Suppressor macrophage treated with lipopolysaccharide for 4 hours (primary cell): ENCODE data around the gene ZNG1F.
"Not testable (repeated sequence)": the region's sequence is repeated elsewhere in the genome, so short reads cannot be mapped to it uniquely, and the experiment has no call there.

Experiments
- DNase-seq: peaks from one replicate; pipeline ENCODE4 v3.0.0-alpha.2; 2020

Gene ZNG1F

DNA sequence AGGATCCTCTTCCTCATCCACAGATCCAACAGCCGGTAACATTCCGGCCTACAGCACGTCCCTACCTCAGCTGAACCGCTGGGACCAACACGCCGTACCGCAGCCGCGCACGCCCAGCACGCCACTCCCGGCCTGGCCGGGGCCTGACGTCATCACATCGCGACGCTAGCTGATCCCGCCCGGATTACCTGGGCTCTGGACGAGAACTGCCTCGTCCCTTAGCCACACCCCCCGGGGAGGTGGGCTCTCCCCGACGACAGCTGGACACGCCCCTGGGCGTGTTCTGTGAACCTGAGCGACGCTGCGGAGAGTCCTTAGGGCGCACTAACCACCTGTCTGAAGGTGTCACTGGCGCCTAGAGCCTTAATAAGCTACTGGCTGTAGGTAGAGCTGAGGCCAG, at the start of gene ZNG1F:
Gene ZNG1F, minus strand, starts transcription at position 101 of the 400 bp plus-strand sequence. Its CDS starts 59 bp downstream, at position 42.
- DNase-seq: not testable (repeated sequence)

GRCh38 chr9:41237110-41237749, 48.1 kb upstream of the ZNG1F start:
- DNase-seq: not testable (repeated sequence)

- not testable (repeated sequence) for DNase-seq
Measured at GRCh38 chr9:41236486-41237109, 47.5 kb upstream of the ZNG1F start.

DNA sequence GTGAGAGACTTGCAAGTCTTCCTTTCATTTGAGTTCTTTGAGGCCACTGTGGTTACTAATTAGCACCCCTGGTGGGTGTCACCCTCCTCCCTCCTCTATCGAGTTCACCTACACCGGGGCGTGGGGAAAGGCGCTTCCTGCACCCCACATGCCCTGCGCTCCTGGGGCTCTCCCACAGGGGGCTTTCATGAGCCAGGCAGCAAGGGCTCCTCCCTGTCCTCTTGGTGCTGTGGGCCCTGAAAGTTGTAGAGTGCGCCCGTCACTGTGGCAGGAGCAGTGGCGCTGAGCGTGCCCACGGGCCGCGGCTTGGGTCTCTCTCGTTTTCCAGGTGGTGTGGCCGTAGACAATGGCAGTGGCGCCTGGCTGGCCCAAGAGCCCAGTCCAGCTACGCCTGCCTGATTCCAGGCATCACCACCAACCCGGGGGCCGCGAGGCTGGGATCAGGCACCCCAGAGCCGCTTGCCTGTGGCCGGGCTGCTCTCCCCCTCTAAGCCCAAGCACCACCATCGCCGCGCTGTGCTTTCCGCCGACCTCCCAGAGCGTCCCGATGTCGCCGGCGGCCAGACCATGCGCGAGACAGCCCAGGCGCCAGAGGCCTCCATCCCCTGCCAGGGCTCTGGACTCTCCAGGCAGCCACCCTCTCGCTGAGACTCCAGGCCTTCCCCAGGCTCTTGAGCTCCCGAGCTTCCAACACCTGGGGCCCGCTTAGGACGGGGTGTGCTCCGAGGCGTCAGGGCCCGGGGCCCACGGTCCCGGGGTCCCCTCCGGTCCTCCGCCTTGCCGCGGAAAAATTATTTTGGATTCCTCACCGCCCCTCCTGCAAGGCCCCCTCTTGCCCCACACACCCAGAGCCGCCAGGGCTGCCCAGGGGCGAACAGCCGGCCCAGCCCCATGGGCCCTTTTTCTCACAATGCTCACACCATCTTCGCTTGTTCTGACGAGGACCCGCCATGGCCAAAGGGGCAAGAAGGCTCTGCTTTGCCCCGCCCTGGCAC, 46.0 kb upstream of the ZNG1F start:
- DNase-seq: not testable (repeated sequence)

GRCh38 chr9:41234221-41234620, 45.1 kb upstream of the ZNG1F start:
- not testable (repeated sequence) for DNase-seq

GRCh38 chr9:41232326-41232725, 43.2 kb upstream of the ZNG1F start:
- not testable (repeated sequence) for DNase-seq

DNA sequence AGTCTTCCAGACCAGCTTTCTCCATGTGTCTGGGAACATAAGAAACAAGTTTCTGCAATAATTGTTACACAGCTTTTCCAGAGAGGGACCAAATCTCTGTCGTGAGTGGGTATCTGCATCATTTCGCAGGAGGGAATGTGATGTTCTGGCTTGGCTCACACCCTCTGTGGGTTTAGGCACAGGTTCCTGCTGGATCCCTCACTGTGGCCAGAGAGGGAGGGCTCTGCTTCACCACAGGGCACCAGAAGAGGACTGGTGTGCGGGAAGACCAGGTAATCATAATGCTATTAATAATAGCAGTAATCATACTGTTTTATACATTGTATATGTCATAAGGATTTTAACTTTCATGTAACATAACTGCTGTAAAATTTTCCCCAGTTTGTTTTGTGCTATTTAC, 41.3 kb upstream of the ZNG1F start:
- DNase-seq: not testable (repeated sequence)

DNA sequence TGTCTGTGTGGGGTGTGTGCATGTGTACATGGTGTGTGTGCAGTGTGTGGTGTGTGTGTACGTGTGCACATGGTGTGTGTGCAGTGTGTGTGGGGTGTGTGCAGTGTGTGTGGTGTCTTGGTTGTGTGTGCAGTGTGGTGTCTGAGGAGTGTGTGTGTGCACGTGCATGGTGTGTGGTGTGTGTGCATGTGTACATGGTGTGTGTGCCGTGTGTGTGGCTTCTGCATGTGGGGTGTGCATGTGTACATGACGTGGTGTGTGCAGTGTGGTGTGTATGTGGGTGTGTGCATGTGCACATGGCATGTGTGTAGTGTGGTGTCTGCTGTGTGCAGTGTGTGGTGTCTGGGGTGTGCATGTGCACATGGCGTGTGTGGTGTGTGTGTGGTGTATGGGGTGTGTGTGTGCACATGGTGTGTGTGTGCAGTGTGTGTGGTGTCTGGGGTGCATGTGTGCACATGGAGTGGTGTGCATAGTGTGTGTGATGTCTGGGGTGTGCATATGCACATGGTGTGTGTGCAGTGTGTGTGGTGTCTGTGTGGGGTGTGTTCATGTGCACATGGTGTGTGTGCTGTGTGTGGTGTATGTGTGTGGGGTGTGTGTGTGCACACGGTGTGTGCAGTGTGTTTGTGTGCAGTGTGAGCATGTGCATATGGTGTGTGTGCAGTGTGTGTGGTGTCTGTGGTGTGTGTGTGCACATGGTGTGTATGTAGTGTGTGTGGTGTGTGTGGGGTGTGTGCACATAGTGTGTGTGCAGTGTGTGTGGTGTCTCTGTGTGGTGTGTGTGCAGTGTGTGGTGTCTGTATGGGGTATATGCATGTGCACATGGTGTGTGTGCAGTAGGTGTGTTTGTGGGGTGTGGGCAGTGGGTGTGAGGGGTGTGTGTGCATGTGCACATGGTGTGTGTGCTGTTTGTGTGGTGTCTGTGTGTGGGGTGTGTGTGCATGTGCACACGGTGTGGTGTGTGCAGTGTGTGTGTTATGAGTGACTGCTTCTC, 40.6 kb upstream of the ZNG1F start:
- no peak for DNase-seq

GRCh38 chr9:41219831-41220230, 30.7 kb upstream of the ZNG1F start:
- not testable (repeated sequence) for DNase-seq

DNA sequence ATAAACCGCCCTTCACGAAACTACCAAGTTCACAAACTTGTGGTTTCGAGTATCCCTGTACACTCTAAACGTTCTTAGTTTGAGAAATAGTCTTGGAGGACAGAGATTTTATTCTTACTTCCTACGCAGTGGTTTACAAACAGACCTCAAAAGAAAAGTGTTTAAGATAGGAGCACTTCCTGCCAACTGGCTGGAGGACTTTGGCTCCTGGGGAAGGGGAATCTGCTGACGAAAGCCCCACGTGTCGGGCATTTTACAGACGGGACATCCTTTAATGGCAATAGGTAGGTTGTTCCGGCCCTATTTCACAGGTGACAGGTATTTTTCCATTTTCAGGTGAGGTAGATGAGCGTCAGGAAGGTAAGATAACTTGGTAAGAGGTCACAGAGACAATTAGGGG, 678 bp downstream of the ZNG1F start:
- DNase-seq: not testable (repeated sequence)

- DNase-seq: not testable (repeated sequence)
Measured at GRCh38 chr9:41174994-41175393, 14.1 kb downstream of the ZNG1F start.

DNA sequence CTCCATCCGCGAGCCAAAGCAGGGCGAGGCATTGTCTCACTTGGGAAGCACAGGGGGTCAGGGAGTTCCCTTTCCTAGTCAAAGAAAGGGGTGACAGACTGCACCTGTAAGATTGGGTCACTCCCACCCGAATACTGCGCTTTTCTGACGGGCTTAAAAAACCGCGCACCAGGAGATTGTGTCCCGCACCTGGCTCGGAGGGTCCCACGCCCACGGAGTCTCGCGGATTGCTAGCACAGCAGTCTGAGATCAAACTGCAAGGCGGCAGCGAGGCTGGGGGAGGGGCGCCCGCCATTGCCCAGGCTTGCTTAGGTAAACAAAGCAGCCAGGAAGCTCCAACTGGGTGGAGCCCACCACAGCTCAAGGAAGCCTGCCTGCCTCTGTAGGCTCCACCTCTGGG, 39.0 kb downstream of the ZNG1F start:
- DNase-seq: not testable (repeated sequence)

DNA sequence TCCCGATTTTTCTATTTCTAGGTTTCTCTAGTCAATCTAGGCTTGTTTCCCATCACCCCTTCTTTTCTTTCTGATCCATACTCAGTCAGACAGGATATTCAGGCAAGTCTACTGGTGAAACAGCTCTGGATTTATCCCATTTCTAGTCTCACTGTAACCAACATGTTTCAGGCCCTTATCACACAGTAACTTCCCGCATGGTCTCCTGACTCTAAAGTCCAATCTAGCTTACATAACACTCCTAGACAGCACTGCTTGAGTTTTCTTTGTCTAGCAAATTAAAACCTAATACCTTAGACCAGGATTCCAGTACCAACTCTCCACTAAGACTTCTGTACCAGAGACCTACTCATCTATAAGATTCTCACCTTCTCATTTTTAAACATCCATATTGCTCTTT, 47.2 kb downstream of the ZNG1F start:
- DNase-seq: not testable (repeated sequence)

DNA sequence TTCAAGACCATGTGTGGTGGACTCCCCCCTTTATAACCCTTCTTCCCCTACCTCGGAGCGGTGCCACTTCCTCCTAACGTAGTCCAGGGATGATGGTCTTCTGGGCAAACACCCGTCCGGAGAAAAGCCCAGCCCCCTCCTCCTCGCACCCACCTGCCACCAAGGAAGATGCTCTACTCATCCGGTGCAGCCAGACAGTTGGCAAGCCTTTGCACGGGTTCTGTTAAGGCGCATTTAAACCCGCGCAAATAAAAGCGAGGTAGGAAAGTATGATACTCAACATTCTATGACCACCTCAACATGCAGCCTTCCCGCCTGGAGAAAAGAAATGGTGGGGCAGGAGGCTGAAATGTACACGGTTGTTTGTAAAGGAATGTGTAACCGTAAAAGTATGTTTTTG, 60.5 kb downstream of the ZNG1F start, which contains the start of gene FOXD4L6:
Gene FOXD4L6, minus strand, starts transcription at position 101 of the 400 bp plus-strand sequence. CDS start 298 bp downstream, outside the sequence.
- DNase-seq: not testable (repeated sequence)

GRCh38 chr9:41126746-41127446, 62.2 kb downstream of the ZNG1F start:
- not testable (repeated sequence) for DNase-seq

DNA sequence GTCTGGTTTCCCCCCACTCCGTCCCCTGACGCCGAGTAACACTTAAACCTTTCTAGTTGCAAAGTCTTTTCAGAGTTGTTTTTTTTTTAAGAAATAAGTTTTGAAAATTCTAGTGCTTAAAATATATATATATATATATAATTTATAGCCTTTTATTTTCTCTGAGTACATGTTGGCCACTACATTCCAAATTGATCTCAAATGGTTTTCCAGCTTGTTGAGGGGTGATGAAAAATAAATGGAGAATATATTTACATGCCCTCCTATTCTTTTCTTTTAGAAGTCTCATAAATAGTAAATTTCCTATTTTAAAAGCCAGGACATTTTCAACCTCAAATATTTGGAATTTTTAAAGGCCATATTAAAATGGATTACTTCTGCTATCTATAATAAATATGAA, 63.2 kb downstream of the ZNG1F start:
- not testable (repeated sequence) for DNase-seq

GRCh38 chr9:41125109-41125658, 63.9 kb downstream of the ZNG1F start:
- not testable (repeated sequence) for DNase-seq

GRCh38 chr9:41124250-41125108, 64.6 kb downstream of the ZNG1F start:
- not testable (repeated sequence) for DNase-seq

DNA sequence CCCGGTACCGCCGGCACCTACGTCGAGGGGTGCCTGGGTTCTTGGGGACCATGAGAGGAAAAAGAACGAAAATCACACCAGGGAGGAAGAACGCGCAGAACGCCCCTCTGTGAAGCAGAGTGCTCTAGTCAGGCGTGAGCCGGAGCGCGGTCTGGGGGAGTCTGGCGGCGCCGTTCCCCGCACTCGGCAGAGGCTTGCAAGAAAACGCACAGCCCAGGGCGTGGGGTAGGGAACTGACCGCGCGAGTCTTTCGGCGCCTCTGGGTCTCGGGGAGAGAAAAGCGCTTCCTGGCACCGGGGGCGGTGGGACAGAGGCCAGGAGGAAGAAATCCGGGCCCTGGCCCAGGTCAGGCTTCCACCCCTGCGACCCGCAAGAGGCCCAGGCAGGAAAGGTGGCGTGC, 65.3 kb downstream of the ZNG1F start:
- DNase-seq: not testable (repeated sequence)

DNA sequence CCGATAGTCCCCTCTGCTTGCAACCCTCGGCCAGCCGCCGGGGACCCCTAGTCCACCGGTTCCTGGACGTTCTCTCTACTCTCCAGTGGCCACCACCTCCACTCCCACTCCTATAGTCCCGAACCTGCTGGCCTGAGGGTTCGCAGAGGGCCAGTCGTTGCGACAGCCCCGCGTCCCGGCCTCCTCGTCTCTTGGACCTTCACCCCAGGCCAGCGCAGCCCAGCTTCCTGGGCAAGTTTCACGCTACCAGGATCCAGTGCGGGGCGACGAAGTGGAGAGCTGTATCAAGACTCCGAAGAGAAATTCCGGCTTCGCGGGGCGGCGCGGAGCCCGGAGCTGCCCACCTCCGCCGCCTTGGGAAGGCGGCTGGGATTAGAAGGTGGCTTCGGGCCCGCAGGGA, 65.7 kb downstream of the ZNG1F start:
- not testable (repeated sequence) for DNase-seq
